ENCODE data around the gene LMAN2L.

Gene LMAN2L

GRCh38 chr2:96762529-96763311 lies 22.9 kb upstream of the LMAN2L start:
- H3K36me3 ChIP-seq = no peaks in the 10 kb centered on the region
- H3K4me1 ChIP-seq (ENCODE audit: control insufficient read depth in 1 of 2, insufficient read depth in 1 of 2, low read depth in 1 of 2, low read length in 1 of 2) = peaks cover 39 to 54% of the 10 kb centered on the region in 2 experiments
- H3K27ac ChIP-seq = no peak overlapping the region
- TF ChIP-seq CTCF (IDR thresholded peaks at IDR 0.05) = no peak
- no peaks in the 10 kb centered on the region for H3K9me3 ChIP-seq
- peaks cover 23% of the 10 kb centered on the region for H3K27me3 ChIP-seq
- peak overlapping the region in 1 of 2 experiments; percentile 4 for H3K4me3 ChIP-seq (ENCODE audit: low read depth in 1 of 2, low read length in 1 of 2)

GRCh38 chr2:96760986-96761832 lies 21.3 kb upstream of the LMAN2L start:
- Histone ChIP-seq H3K27me3 (peaks cover 23% of the 10 kb centered on the region), H3K36me3 (no peaks in the 10 kb centered on the region), H3K27ac (peak overlapping the region; percentile 78), H3K9me3 (no peaks in the 10 kb centered on the region), H3K4me3 (ENCODE audit: low read depth in 1 of 2, low read length in 1 of 2) (peak overlapping the region; percentile 63 to 84), H3K4me1 (ENCODE audit: control insufficient read depth in 1 of 2, insufficient read depth in 1 of 2, low read depth in 1 of 2, low read length in 1 of 2) (peaks cover 39 to 53% of the 10 kb centered on the region in 2 experiments)
- peak; percentile 66 for TF ChIP-seq CTCF (IDR thresholded peaks at IDR 0.05)

- peak; percentile 38 for TF ChIP-seq CTCF (IDR thresholded peaks at IDR 0.05)
- Histone ChIP-seq H3K36me3 (no peaks in the 10 kb centered on the region), H3K27me3 (peaks cover 23% of the 10 kb centered on the region), H3K4me3 (ENCODE audit: low read depth in 1 of 2, low read length in 1 of 2) (peak within 1 kb of the TSS; percentile 63 to 84), H3K4me1 (ENCODE audit: control insufficient read depth in 1 of 2, insufficient read depth in 1 of 2, low read depth in 1 of 2, low read length in 1 of 2) (peaks cover 39 to 53% of the 10 kb centered on the region in 2 experiments), H3K9me3 (no peaks in the 10 kb centered on the region), H3K27ac (peak within 1 kb of the TSS; percentile 78)
Observed at GRCh38 chr2:96760036-96760985, 20.4 kb upstream of the LMAN2L start, which contains the start of gene CNNM4. CNNM4 (plus strand) TSS chr2:96760902; CDS start chr2:96761000, 98 bp downstream.

- Histone ChIP-seq H3K4me3 (ENCODE audit: low read depth in 1 of 2, low read length in 1 of 2) (no peak overlapping the region), H3K27ac (no peak overlapping the region)
- TF ChIP-seq CTCF (IDR thresholded peaks at IDR 0.05) = no peak
Observed at GRCh38 chr2:96759548-96759947, 19.7 kb upstream of the LMAN2L start.

GRCh38 chr2:96758987-96759386 lies 19.1 kb upstream of the LMAN2L start:
- H3K4me1 ChIP-seq (ENCODE audit: control insufficient read depth in 1 of 2, insufficient read depth in 1 of 2, low read depth in 1 of 2, low read length in 1 of 2) = peaks cover 37 to 51% of the 10 kb centered on the region in 2 experiments

More at GRCh38 chr2:96759548-96759947, 19.7 kb upstream of the LMAN2L start:
- H3K9me3 ChIP-seq = no peaks in the 10 kb centered on the region
- H3K4me1 ChIP-seq (ENCODE audit: control insufficient read depth in 1 of 2, insufficient read depth in 1 of 2, low read depth in 1 of 2, low read length in 1 of 2) = peaks cover 38 to 51% of the 10 kb centered on the region in 2 experiments
- H3K36me3 ChIP-seq = no peaks in the 10 kb centered on the region
- H3K27me3 ChIP-seq = peaks cover 23% of the 10 kb centered on the region

More at GRCh38 chr2:96758987-96759386, 19.1 kb upstream of the LMAN2L start:
- no peak for TF ChIP-seq CTCF (IDR thresholded peaks at IDR 0.05)
- Histone ChIP-seq H3K4me3 (ENCODE audit: low read depth in 1 of 2, low read length in 1 of 2) (no peak overlapping the region), H3K27ac (no peak overlapping the region), H3K9me3 (no peaks in the 10 kb centered on the region), H3K27me3 (peaks cover 23% of the 10 kb centered on the region), H3K36me3 (no peaks in the 10 kb centered on the region)
